Endodermal cell (in vitro differentiated cells): Measurements from ENCODE around the gene TOM1L2. TPM values are rescaled to one million over a fixed set of nuclear protein-coding genes. Genes with fewer than 3 reads are reported as not detected.
A peak's percentile ranks its signal among the peaks of the same experiment; 100 is the strongest.

Experiments used
- DNase-seq: peaks from one replicate; pipeline ENCODE4 v3.0.0-alpha.2; 2017
- H3K27ac ChIP-seq: 2 replicates; pipeline ENCODE4 v1.5.1; 2013; ENCODE audit warnings: mild to moderate bottlenecking, low read depth, low read length, moderate library complexity
- H3K27me3 ChIP-seq: 2 replicates; pipeline ENCODE4 v1.6.1; 2013; ENCODE audit warnings: mild to moderate bottlenecking, low read length, moderate library complexity; ENCODE audit not compliant: insufficient read depth, control insufficient read depth, poor library complexity, severe bottlenecking
- H3K36me3 ChIP-seq: 2 replicates; pipeline ENCODE4 v1.7.0; 2013; ENCODE audit warnings: mild to moderate bottlenecking, low read length, moderate library complexity; ENCODE audit not compliant: control insufficient read depth, insufficient read depth
- H3K4me1 ChIP-seq: one replicate; pipeline ENCODE4 v1.7.0; 2013; ENCODE audit warnings: low read length; ENCODE audit not compliant: control insufficient read depth, insufficient read depth
- H3K4me3 ChIP-seq: 2 replicates; pipeline ENCODE4 v1.5.1; 2013; ENCODE audit warnings: mild to moderate bottlenecking, low read length, moderate library complexity
- H3K9ac ChIP-seq: 2 replicates; pipeline ENCODE4 v1.6.1; 2013; ENCODE audit warnings: mild to moderate bottlenecking, low read length, moderate library complexity; ENCODE audit not compliant: poor library complexity, severe bottlenecking; ENCODE audit errors: extremely low read depth
- H3K9me3 ChIP-seq: 2 replicates; pipeline ENCODE4 v1.6.1; 2013; ENCODE audit warnings: mild to moderate bottlenecking, low read length, moderate library complexity; ENCODE audit not compliant: control insufficient read depth
- H3K27ac Mint-ChIP-seq: 2 replicates; pipeline ENCODE4 v1.8.0; 2020; ENCODE audit warnings: mixed read lengths
- H3K27me3 Mint-ChIP-seq: 2 replicates; pipeline ENCODE4 v1.8.0; 2021; ENCODE audit warnings: mild to moderate bottlenecking, mixed read lengths; ENCODE audit not compliant: insufficient read depth
- H3K36me3 Mint-ChIP-seq: 2 replicates; pipeline ENCODE4 v1.8.0; 2020; ENCODE audit warnings: low read depth, mixed read lengths
- H3K4me1 Mint-ChIP-seq: 2 replicates; pipeline ENCODE4 v1.8.0; 2020; ENCODE audit warnings: mixed read lengths
- H3K4me3 Mint-ChIP-seq: 2 replicates; pipeline ENCODE4 v1.8.0; 2020; ENCODE audit warnings: mild to moderate bottlenecking, moderate library complexity, mixed read lengths
- H3K9me3 Mint-ChIP-seq: 2 replicates; pipeline ENCODE4 v1.8.0; 2020; ENCODE audit warnings: mild to moderate bottlenecking, mixed read lengths
- WGBS, 2 experiments: methylation state at CpG; one replicate each; pipeline versions ENCODE4 v1.1.5 to v1.1.7; 2013; ENCODE audit warnings: missing lambda C conversion rate in 2 of 2, mixed read lengths in 1 of 2; ENCODE audit not compliant: insufficient coverage in 1 of 2, insufficient read length in 1 of 2; 5-methylcytosine and 5-hydroxymethylcytosine counted together
- total RNA-seq, 2 donors: library from RNA; stranded (reverse); fragmentation: NEBNext Ultra II Directional in 1 of 2; extraction: Animal tissue kit (Norgen Biotek cat#: 25700) in 1 of 2; gene quantifications; 2 replicates in 1 of 2; 3 replicates in 1 of 2; pipeline ENCODE4 v1.2.1, GENCODE V29; 2021
- TF ChIP-seq, protein P1 (sequence below): fragments of 200-600 bp; sonication (generic); conservative IDR thresholded peaks from 2 replicates; pipeline ENCODE4 v1.5.0; 2021; ENCODE audit warnings: antibody characterized with exemption, mild to moderate bottlenecking

Gene TOM1L2
- total RNA-seq, 2 donors from 2014 or later: 10.2 to 11.5 TPM

- no peaks in the 10 kb centered on the region for H3K9me3 ChIP-seq
- peaks cover 27% of the 10 kb centered on the region for H3K4me1 ChIP-seq
- Mint-ChIP-seq H3K36me3 (no peaks in the 10 kb centered on the region), H3K9me3 (peaks cover 2% of the 10 kb centered on the region), H3K4me3 (peak overlapping the region; percentile 24), H3K4me1 (peaks cover 24% of the 10 kb centered on the region), H3K27me3 (no peaks in the 10 kb centered on the region), H3K27ac (peak overlapping the region; percentile 97)
- no peak overlapping the region for H3K4me3 ChIP-seq
- peak; percentile 81 for DNase-seq
- 40 to 56% methylated on average over 2 to 3 of the region's 3 CpGs for WGBS, 2 experiments
- peak overlapping the region; percentile 96 for H3K27ac ChIP-seq
- TF ChIP-seq, protein P1, sequence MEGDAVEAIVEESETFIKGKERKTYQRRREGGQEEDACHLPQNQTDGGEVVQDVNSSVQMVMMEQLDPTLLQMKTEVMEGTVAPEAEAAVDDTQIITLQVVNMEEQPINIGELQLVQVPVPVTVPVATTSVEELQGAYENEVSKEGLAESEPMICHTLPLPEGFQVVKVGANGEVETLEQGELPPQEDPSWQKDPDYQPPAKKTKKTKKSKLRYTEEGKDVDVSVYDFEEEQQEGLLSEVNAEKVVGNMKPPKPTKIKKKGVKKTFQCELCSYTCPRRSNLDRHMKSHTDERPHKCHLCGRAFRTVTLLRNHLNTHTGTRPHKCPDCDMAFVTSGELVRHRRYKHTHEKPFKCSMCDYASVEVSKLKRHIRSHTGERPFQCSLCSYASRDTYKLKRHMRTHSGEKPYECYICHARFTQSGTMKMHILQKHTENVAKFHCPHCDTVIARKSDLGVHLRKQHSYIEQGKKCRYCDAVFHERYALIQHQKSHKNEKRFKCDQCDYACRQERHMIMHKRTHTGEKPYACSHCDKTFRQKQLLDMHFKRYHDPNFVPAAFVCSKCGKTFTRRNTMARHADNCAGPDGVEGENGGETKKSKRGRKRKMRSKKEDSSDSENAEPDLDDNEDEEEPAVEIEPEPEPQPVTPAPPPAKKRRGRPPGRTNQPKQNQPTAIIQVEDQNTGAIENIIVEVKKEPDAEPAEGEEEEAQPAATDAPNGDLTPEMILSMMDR: no peak
- H3K36me3 ChIP-seq: no peaks in the 10 kb centered on the region
- no peaks in the 10 kb centered on the region for H3K27me3 ChIP-seq
- peak overlapping the region; percentile 50 for H3K9ac ChIP-seq
Observed at GRCh38 chr17:17922070-17922614, 50.1 kb downstream of the TOM1L2 start.

DNA sequence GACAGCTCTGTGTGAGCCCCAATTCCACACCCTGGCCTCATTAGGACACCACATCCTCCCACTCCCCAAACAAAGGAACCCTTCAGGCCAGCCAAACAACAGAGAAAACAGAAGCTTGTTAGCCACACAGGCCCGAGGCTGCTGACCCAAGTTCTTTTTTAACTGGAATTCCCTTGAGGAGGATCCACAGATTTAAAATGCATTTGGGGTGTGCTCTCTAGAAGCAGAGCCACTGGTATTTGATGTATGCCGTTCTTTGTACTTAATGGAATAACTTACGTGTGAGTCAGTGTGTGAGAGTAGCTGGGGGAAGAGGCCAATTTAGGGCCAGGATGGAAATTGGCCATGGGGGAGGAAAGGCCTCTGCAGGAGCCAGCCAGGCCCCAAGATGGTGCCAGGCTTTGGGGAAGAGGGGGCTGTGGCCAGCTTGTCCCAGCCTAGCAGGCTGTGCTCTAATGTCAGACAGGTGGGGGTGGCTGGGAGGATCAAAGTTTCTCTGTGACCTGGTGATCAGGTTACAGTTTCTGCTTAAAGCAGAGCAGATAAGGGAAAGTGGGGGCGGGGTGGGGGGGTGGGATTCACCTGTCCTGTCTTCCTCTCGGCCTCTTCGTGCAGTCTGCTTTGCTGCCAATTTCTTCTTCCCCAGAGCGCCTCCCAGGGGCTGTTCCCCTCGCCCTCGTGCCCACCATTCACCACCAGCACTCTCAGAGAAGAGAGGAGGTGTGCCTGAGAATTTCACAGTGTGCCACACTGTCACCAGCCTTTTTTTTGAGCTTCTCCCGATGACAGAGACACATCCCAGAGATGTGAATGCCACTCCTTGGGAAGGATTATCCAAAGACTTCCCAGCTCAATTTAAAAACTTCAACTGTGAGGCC, 50.8 kb downstream of the TOM1L2 start:
- Histone ChIP-seq H3K9ac (peak overlapping the region; percentile 50), H3K4me3 (no peak overlapping the region), H3K4me1 (peaks cover 27% of the 10 kb centered on the region), H3K27me3 (no peaks in the 10 kb centered on the region), H3K36me3 (no peaks in the 10 kb centered on the region), H3K9me3 (no peaks in the 10 kb centered on the region), H3K27ac (peak overlapping the region; percentile 96)
- Mint-ChIP-seq H3K27me3 (no peaks in the 10 kb centered on the region), H3K36me3 (no peaks in the 10 kb centered on the region), H3K27ac (peak overlapping the region; percentile 97), H3K4me1 (peaks cover 24% of the 10 kb centered on the region), H3K4me3 (peak overlapping the region; percentile 24), H3K9me3 (peaks cover 2% of the 10 kb centered on the region)
- TF ChIP-seq, protein P1: peak; percentile 43
- DNase-seq: peak; percentile 91
- WGBS, 2 experiments: 21 to 32% methylated on average over 4 to 9 of the region's 10 CpGs

DNA sequence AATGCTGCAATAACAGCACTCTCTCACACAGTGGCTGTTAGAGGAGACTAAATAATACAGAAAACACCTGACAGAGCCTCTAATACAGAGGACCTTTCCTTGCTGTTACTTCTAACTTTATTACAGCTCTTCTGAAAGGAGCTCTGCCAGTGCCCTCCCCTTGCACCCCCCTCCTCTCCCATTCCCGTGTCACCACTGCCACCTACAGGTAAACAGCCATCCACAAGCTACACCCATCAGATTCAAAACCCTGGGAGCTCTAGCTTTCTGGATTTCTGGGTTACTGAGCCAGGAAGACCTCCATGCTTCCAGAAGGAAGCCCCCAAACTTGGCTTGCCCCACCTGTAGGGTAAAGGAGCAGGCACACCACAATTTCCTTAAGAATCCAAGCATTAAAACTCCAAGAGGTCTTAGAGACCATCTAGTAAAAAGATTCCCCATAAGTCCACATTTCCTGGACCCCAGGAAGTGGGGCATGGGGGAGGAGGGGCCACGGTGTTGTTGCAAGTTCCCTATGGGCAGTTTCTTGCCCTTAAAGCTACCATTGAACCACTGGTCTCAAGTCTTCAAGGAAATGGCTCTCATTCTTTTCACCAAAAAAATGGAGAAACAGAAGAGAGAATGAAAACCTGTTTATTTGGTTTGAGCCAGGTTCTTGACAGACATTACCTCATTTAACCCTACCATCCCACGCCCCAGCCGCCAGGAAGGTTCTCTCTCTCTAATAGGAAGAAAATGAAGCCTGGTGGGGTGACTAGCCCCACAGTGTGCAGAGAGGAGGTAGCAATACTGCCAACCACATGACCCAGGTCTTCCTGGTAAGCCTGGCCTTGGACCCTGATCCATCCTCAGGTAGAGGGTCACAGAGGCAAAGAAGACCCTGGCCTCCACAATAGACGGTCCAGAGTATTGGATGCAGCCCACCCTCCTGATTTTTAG, 52.8 kb downstream of the TOM1L2 start:
- no peak overlapping the region for H3K27ac ChIP-seq
- Mint-ChIP-seq H3K9me3 (peaks cover 2% of the 10 kb centered on the region), H3K27ac (peak overlapping the region; percentile 87), H3K36me3 (no peaks in the 10 kb centered on the region), H3K4me3 (no peak overlapping the region), H3K4me1 (peaks cover 26% of the 10 kb centered on the region), H3K27me3 (no peaks in the 10 kb centered on the region)
- 44 to 60% methylated on average over 3 to 4 of the region's 5 CpGs for WGBS, 2 experiments
- H3K36me3 ChIP-seq: no peaks in the 10 kb centered on the region
- H3K27me3 ChIP-seq: no peaks in the 10 kb centered on the region
- no peak overlapping the region for H3K4me3 ChIP-seq
- TF ChIP-seq, protein P1: peak; percentile 88
- no peaks in the 10 kb centered on the region for H3K9me3 ChIP-seq
- H3K4me1 ChIP-seq: peaks cover 27% of the 10 kb centered on the region
- peak; percentile 96 for DNase-seq
- no peak overlapping the region for H3K9ac ChIP-seq
